CD4-positive, alpha-beta T cell treated with Interleukin-10 for 1 hour (primary cell): ENCODE measurements around the gene NXPH4.
A peak's percentile ranks its signal among the peaks of the same experiment; 100 is the strongest.

ENCODE experiments used
- DNase-seq: peaks from one replicate; pipeline ENCODE4 v3.0.0-alpha.2; 2020

NXPH4 gene

DNA sequence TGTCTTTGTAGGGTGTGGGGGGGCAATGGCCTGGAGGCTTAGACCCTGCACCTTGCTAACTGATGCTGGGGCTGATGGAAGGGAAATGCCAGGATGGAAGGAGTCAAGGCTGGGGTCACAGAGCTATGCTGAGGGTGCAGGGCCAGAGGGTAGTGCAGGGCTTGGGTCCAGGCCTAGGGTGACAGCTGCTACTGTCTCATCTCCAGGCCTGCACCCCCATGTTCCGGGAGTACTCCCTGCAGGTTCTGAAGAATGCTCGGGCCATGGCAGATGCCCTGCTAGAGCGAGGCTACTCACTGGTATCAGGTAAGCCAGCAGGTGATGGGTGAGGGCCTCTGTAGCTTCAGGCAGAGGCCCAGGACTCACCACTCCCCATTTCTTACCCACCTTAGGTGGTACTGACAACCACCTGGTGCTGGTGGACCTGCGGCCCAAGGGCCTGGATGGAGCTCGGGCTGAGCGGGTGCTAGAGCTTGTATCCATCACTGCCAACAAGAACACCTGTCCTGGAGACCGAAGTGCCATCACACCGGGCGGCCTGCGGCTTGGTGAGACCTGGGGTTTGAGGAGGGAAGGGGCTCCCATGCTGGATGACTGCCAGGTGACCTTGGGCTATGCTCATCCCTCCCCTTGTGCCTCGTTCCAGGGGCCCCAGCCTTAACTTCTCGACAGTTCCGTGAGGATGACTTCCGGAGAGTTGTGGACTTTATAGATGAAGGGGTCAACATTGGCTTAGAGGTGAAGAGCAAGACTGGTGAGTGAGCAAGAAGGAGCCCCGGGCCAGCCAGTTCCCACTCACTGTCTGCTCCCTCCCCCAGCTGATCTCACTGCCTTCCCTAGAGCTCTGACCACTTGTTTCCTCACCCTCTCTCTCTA is 17.0 kb downstream of the NXPH4 start:
- DNase-seq: no peak

DNA sequence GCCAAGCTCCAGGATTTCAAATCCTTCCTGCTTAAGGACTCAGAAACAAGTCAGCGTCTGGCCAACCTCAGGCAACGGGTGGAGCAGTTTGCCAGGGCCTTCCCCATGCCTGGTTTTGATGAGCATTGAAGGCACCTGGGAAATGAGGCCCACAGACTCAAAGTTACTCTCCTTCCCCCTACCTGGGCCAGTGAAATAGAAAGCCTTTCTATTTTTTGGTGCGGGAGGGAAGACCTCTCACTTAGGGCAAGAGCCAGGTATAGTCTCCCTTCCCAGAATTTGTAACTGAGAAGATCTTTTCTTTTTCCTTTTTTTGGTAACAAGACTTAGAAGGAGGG is 17.6 kb downstream of the NXPH4 start:
- DNase-seq: no peak

DNA sequence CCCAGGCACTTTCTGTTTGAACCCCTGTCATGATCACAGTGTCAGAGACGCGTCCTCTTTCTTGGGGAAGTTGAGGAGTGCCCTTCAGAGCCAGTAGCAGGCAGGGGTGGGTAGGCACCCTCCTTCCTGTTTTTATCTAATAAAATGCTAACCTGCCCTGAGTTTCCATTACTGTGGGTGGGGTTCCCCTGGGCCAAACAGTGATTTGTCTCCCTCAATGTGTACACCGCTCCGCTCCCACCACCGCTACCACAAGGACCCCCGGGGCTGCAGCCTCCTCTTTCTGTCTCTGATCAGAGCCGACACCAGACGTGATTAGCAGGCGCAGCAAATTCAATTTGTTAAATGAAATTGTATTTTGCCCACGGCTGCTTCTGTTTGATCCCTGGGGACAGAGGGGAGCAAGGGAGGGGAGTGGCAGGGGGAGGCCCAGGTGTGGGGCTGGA is 18.0 kb downstream of the NXPH4 start:
- no peak for DNase-seq

DNA sequence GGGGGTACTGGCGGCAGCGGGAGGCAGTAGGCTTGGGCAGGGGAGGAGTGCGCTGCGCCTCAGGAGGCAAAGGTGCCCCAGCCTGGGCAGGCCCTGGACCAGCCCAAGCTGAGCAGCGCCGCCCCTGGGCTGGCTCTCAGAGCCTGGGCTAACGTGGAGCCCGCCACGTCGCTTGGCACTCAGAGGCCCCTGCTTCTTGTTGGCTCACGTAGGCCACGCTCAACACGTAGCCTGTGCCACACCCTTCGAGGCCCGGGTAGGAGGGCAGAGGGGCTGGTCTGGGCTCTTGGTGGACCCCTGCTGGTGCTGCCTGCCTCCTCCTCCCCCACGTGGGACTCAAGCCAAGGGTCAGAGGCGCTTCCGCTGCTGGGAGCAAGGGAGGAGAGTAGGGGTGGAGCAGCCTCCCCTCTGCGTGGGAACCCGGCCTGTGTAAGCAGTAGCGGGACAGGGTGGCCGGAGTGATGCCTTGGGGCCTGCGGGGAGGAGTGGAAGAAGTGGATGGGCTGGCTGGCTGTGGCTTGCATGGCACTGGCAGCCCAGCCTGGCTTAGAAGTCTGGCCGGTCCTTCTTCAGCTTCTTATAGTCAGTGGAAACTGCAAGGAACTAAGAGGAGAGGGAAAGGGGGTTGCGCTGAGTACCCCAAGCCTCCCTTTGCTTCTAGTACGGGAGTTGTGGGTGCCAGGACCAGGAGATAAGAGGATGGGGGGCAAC is 18.6 kb downstream of the NXPH4 start:
- DNase-seq: no peak

DNA sequence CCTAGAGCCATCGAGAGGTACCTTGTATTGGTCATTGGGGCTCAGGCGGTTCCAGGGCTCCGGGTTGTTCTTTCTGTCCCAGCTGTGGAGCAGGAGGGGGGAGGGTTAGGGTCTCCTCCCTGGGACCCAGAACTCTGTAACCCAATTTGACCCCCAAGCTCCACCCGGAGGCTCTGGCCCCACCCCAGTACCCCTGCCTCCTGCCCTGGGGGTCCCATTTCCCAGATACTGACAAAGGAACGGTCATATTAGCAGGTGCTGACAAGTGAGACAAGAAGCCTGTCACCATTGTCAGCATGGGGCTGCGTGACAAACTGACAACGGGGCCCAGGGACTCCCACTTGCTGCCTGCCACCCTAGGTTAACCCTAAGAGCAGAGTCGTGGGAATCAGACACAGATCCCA is 19.1 kb downstream of the NXPH4 start:
- DNase-seq: no peak

DNA sequence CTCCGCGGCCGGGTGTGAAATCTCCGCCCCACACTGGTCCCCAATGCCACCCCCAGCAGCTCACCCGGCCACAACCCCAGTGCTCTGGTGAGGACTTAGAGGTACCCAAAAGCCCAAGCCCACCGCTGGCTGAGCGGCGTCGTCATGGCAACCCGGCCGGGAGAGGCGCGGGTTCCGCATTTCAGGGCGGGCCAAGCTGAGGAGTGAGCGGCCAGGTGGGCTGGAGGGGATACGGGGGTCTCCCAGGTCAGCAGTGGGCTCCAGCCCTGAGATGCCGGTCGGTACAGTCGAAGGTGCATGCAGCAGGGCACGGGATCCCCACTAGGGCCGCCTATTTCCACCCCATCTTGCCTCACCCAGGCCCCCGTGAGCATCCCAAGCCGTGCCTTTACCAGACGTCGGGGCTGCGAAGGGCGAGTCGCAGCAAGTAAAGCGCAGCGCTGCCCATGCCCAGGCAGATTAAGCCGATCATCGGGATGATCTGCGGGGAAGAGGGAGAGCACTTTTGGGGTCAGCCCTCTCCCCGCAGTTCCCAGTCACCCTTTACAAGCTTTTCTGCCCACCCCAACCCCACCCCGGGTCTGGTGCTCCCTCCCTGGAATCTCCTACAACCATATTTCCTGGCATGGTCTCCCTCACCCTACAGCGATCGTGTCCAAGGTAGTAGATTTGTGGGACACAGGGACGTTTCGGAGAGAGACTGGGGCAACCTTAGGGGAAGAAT is 19.8 kb downstream of the NXPH4 start:
- DNase-seq: no peak

DNA sequence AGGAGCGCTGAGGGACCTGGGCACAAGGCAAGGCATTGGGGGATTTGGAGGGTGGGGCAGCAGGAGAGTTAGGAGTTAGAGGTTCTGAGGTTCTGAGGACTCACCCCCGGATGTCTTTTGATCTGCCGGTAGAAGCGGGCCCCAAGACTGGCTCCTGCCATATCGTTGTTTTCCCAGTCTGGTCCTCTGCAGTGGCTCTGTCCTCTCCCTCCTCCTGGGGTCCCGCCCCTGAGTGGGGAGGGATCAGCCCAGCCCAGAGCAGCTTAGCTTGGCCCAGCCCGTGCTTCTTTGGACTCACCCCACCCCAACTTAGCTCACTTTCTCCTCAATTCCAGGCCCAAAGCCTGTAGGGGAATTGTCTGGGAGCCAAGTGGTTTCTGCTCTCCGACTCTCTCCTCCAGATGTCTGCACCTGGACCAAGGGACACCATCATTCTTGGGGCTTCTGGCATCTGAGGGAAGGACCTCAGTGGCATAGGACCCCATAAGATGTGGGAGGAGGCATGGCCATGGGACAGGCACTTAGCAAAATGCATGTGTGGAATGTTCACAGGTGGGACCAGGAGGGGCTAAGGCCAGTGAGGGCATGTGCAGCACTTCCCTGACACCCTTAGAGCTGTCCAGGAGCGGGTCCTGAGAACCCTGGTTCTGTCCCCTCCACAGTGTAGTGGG is 20.5 kb downstream of the NXPH4 start:
- DNase-seq: no peak

DNA sequence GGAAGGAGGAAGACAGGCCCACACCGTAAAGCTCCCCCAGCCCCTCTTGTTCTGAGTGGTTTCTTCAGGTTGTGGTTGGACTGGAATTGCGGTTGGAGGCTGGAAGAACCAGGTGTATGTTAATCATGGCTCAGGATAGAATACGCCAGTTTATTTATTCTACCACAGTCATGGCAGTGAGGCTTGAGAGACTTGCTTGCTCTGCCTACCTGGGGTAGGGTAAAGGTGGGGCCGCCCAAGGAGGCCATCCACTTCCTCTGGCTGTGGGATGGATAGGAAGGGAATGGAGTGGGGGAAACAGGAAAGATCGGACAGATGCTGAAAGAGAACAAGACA is 21.0 kb downstream of the NXPH4 start:
- no peak for DNase-seq

DNA sequence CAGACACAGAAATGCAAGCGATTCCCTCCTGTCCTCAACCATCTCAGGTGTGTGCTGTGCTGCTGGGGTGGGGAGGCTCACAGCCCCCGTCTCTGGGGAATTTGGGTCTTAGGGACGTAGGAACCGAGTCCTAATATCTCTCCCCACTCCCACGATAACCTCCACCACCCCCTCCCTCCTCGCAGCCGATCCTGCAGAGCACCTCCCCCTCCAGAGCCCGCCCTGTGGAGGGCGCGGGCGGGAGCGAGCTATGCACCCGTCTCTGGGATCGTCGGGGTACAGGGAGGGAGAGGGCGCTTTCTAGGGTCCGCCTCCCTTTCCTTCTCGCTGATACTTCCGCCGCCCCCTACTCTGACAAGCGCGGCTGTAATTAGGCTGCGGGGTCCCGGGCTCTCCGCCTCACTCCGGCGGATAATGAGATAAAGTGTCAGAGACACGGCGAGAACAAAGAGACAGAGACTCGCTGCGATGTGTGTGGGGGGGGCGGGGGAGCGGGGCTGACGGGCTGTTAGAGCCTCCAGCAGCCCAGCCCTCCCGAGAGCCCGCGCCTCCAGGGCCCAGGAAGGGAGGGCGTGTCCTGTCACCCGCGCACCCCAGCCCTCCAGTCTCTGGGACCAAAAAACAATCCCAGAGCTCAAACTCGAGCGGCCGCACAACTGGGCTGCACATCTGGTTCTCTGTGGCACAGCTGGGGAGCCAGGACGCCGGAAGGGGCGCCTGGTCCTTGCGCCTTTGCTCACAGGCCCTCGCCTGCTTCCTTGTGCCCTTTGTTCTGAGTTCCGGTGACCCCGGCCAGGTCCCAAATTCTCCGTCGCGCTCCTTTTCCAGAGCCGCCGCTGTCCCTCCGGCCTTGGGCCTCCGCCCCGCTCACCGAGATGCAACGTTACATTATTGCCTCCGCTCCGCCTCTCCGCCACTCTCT is 21.6 kb downstream of the NXPH4 start:
- DNase-seq: no peak

DNA sequence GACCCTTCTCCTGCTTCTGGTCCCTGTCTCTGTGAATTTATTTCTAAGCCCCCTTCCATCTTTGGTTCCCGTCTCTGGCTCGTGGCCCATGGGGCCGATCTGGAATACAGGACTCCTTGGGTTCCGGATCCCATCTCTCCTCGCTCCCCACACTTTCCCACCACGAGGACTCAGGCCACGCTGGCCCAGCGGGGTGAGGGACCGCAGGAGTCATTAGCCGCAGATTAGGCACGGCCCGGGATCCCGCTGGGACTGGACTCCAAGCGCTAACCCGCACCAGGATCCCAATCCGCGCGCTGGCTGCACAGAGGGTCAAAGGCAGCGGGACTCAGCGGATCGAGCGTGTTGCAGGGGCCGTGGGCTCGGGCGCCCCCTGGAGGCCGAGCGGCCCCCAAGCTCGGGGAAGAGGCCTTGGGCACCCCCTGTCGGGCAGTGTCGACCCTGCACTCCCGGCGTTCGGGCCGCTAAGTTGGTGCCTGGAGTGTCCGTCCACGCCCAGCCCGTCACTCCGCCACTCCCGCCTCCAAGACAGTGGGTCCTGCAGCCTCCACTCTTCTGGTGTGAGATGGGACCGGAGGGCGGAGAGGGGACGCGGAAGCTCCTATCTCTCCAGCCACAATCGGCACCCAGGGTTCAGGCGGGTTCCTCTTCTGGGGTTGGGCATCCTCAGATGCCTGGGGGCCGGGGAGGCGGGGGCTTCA is 22.4 kb downstream of the NXPH4 start:
- peak; percentile 88 for DNase-seq

DNA sequence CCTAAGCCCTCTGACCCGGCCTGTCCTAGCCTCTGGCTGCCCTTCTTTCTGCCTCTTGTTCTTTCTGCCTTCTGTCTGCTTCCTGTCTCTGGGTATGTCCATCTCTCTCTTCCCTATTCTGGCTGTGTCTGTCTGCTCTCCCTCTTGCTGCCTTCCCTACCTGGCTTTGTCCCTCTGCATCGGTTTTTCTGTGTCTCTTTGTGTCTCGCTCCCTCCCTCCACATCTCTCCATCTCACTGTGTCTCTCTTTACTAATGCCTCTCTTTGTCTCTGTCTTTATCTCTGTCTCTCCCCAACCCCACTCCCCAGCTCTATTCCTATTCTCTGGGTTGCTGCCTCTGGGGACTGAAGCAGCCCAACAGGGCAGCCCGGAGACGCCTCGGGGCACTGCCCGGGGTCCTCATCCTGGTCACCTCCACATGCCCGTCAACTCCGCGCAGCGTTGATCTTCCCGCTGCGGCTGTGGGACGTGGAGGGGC is 23.0 kb downstream of the NXPH4 start:
- no peak for DNase-seq

DNA sequence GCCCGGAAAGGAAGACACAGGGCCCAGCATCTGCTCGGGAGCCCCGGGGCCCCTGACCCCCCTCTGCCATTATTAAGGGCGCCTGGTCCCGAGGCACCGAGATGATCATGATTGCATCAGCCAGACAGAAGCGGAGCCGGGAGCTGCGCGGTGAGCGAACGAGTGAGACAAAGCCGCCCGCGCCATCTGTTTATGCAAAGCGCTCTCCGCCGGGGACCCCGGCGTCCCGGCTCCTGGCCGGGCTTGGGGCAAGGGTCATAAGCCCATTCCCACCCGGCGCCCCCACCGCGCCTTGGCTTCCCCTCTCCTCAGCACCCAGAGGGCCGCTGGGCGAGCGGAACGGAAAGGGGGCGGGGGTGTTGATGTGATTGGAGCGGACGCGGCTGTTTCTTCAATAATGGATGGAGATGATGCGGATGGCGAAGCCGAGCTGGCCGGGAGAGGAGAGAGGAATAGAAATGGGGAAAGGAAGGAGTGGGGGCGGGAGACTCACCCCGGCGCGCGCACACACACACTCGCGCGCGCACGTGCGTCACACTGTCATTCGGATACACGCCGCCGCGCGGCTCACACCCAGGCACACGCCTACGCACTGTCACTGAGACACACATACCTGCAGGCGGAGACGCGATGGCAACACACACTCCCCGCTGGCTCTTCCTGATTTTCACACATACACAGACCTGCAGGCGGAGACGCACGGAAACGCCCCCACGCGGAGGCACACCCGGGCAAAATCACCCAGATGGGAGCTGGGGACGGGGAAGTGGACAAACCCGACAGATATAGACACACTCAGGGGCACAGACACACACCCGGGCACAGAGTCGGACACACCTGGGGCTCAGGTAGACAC is 23.7 kb downstream of the NXPH4 start:
- peak; percentile 78 for DNase-seq

DNA sequence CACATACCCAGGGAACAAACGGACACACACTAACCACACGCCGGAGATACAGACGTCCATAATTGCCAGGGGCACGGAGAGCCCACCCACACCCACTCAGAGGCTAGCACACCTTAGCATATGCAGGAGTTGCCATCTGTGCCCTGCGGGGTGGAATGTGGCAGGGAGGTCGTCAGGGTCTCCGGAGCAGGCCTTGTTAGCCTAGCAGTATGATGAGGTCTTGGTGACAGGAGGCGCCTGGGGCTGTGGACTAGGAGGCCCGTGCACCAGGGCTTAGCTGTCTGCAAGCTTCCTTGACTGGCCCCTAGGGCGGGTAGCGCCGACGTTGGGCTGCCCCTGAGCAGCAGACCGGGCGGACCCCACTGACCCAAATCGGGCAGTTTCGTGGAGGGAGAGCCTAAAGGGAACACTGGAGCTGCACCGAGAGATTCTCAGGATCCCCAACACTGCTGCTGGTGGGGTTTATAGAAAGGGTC is 24.4 kb downstream of the NXPH4 start:
- no peak for DNase-seq

DNA sequence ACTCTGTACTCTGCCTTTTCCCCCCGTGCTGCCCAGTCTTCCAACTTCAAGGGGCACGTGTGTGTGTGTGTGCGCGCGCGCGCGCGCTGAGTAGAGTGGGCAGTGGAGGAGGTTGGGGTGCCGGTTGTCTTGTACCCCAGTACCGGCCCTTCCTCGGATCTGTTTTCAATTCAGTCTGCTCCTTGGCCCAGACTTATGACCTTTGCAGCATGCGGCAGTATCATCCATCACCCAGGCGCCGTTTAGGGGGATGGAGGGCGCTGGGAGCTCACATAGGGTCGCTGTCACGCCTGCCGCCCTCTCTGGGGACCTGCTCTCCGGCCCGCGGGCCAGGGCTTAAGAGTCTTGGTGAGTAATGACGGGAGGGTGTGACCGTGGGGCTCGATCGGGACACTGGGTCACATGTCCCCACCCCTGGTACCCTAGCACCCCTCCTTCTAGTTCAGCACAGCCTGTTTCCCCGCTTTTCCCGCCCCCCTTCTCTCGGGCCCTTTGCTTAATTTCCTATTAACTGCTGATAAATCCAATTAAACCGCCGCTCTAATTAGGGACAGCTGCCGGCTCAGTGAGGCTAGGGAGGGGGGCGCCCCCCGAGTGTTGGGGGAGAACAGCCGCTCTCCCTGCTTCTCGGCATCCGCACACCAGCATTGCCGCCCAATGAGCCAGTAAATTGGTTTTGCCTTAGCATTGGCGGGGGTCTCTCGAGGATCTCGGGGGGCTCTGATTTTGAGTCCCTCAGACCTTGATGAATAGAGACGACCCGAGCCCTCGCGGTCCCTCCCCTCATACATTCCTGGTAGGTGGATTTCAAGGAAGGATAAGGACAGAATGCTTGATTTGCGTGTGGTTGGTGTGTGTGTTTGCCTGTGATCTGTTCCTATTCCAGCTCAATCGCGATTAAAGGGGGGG is 25.1 kb downstream of the NXPH4 start:
- no peak for DNase-seq

DNA sequence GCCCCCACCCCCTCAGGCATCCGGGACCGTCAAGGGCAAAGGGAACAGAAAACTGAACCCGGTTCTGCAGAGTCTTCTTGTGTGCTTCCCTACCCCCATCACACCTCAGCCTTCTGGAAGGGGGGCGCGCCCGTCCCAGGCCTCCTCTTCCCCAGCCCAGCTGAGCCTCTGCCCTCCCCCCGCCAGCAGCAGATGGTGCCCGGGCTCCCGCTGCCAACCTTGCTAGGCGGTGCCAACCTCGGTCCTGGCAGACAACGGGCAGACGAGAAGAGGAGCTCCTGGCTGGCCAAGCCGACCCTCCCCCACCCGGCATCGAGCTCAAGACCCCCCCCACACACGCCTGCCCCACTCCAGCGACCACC is 25.7 kb downstream of the NXPH4 start:
- no peak for DNase-seq

DNA sequence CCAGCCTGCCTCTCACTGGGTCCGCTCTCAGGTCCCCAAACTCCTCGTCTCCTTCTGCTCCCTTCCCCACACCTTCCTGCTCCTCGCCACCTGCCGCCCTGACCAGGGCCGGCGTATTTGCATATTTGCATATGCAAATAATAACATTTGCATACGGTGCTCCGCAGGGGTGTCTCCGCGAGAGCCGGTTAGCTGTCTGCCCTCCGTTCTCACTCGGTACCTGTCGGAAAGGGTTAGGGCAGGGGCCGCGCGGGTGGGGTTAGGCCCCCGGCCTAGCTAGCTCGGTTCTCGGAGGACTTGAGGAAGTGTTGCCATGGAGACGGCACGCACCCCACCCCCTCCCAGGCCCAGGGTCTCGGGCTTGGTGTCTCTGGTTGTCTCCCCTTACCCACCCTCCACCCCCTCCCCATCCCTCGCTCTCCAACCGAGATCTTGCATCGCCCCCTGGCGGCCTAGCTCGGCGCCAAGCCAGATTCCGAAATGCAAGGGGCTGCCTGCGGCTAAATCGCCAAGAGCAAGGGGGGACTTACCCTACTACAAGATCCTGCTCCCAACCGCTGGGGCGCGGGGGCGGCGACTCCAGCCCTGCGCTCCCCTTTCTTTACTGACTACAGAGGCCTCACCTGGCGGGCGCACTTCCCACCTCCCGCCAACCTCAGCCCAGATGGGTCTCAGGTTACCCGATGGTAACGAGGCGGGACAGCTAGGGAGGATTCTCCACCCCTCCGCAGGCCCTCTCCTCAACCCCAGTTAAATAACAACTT is 26.3 kb downstream of the NXPH4 start:
- DNase-seq: peak; percentile 66

DNA sequence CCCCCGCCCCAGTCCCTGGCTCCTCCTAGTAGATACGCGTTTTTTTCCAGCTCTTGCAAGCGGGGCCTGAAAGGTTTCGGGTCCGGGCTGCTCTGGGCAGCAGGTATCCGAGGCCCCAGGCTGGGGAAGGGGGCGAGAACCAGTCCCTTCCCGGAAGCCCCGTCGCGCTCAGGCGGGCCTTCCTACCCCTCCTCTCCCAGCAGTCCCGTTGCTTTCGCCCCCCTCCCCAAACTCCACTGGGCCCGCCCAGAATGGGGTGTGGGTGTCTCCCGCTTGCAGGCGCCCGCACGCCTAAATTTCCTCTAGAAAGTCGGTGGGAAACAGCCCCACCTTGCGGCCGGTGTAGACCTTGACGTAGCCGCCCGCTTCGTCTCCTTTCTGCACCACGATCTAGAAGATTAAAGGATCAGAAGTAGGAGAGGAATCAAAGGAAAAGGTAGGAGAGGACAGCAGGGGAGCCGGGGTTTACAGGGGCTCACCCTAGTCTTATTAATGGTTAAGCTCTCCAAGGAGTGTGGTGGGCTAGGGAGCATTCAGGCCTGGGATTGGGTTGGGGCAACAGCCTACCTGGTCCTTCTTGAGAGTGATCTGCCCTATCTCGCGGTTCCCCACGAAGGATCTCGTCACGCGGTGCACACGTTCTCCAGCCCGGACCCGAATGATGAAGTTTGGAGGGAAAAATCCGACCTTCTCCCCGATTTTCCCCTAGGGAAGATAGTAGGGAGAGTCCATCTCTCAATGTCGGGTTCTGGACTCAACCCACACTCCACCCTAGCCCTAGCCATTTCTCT is 27.1 kb downstream of the NXPH4 start:
- peak; percentile 82 for DNase-seq

DNA sequence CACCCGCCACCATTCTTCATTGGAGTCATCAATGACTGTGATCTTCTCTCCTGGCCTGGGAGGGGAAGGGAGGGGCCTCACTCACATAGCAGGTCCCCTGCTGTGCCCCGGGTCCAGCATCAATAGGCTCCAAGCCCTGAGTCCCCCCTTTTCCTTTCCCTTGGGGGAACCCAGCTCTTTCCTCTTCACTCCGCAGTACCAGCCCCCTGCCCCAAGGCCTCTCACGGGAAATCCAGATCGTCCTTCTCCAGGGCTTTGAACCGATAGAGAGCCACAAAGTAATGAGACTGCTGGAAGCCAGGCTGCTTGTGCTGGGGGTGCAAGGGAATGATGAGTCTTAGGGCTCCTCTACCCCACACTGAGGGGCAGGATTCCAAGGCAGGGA is 27.7 kb downstream of the NXPH4 start:
- no peak for DNase-seq
